Transverse colon (tissue), 4 donors: Measurements from ENCODE around the gene MEG3.

Experiments used
- CTCF ChIP-seq, 5 experiments: fragments of 200-600 bp in 3 of 5; fragments of 450-650 bp in 2 of 5; sonication (generic) in 3 of 5; IDR thresholded peaks; 1 replicate in 2 of 5; 2 replicates in 3 of 5; pipeline ENCODE4 v1.5.1; 2016 to 2017; ENCODE audit warnings: antibody characterized with exemption in 5 of 5, inconsistent platforms in 3 of 5, mild to moderate bottlenecking in 2 of 5, moderate library complexity in 1 of 5
- EP300 ChIP-seq: sonication (generic); formaldehyde crosslinking; IDR thresholded peaks from one replicate; pipeline ENCODE4 v1.6.1; 2017; ENCODE audit warnings: antibody characterized with exemption, low read depth
- POLR2A ChIP-seq: fragments of 450-650 bp; IDR thresholded peaks from one replicate; pipeline ENCODE4 v1.6.1; 2016; ENCODE audit warnings: antibody characterized with exemption, mild to moderate bottlenecking, moderate library complexity
- POLR2AphosphoS5 ChIP-seq, 3 donors: sonication (generic); formaldehyde crosslinking; IDR thresholded peaks; one replicate each; pipeline ENCODE4 v1.6.1; 2016; ENCODE audit warnings: antibody characterized with exemption in 3 of 3

DNA sequence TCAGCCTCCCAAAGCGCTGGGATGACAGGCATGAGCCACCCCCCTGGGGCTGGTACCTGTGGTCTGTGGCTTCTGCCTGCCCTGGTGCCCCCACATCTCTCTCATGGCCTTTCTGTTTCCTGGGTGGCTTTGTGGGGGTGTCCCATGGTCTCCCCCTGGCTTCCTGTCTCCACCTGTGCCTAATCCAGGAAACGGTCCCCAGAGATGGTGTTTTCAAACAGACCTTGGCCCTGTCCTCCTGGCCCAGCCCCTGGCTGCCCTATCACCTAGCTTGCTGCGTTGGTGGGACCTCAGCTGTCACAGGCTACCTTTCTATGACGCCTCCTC is 18.1 kb downstream of the MEG3 start:
- no peak for TF ChIP-seq CTCF (IDR thresholded peaks at IDR 0.05)
- TF ChIP-seq EP300, result no peak
- no peak for TF ChIP-seq POLR2AphosphoS5 (IDR thresholded peaks at IDR 0.05)
- TF ChIP-seq POLR2A, result no peak
